Activated CD8-positive, alpha-beta memory T cell treated with anti-CD3 and anti-CD28 coated beads for 24 hours (primary cell): ENCODE results near the gene MAG.

Experiments
- DNase-seq: peaks from one replicate; pipeline ENCODE4 v3.0.0-alpha.2; 2020

The MAG gene

DNA sequence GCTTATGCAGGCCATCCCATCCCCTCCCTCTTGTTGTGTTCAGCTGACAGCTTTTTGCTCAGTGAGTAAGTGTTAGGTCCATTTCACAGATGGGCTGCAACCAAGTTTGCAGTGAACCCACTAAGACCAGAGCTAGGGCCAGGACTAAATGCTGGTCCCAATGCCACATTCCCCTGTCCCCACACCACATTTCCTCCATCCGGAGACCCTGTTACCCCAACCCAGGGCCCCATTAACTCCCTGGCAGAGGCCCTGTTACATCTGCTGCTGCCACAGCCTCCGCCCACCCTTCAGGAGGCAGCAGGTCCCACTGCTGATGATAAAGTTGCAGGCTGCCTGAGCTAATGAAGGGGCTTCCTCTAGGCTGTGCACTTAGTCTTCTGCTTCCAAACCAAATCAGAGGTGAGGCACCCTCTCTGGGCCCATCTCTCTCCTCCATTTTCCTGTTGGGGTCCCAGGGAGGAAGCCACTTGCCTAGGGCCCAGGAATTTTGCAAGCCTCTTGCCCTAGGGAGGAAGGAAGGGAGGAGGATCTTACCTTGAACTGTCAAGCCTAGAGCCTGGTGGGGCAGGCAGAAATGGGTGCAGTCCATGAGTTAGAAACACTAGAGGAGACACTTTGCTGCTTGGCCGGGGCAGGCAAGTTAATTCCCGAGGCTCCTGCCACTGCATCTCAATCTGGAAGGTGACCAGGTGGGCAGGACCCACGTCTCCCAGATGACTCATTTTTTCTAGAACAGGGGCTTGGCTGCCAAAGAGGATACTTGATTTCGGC, 26.6 kb upstream of the MAG start:
- DNase-seq, result peak; percentile 59

DNA sequence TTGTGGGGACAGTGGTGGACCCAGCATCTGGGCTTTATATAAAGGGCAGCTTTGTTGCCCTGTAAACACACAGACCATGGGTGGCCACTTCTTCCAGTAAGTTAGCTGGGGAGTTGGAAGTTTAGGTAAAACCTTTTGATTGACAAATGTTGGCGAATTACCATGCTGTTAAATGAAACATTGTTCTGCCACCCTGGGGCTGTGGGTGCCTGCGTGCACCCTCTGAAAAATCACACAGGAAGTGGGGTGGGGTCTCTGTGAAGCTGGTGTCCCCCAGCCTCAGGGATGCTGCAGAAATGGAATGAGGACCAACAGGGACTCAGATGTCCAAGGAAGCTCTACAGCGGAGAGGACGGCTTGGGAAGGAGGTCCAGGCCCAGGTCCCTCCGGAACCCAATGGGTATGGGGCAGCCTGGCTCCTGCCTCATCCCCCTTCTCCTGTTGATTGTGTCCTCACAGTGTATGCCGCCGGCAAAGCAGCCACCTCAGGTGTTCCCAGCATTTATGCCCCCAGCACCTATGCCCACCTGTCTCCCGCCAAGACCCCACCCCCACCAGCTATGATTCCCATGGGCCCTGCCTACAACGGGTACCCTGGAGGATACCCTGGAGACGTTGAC, 26.0 kb upstream of the MAG start:
- DNase-seq, result peak; percentile 59

DNA sequence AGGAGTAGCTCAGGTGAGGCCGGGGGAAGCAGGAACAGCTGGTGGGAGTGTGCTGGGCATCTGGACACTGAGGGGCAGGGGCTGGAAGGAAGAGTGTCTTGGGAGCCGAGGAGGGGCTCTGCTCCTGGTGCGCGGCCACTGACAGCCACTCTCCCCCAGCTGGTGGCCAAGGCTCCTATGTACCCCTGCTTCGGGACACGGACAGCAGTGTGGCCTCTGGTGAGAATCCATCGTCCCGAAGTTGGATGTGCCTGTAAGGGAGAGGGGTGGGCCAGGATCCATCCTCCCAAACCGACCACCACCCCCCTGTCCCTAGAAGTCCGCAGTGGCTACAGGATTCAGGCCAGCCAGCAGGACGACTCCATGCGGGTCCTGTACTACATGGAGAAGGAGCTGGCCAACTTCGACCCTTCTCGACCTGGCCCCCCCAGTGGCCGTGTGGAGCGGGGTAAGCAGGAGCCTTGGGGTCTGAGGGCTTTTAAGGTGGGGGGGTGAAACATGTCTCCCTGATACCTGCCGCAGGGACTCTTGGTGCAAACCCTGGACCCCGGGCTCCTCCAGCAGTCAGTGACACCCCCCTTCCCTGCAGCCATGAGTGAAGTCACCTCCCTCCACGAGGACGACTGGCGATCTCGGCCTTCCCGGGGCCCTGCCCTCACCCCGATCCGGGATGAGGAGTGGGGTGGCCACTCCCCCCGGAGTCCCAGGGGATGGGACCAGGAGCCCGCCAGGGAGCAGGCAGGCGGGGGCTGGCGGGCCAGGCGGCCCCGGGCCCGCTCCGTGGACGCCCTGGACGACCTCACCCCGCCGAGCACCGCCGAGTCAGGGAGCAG, 25.2 kb upstream of the MAG start:
- DNase-seq, result no peak

DNA sequence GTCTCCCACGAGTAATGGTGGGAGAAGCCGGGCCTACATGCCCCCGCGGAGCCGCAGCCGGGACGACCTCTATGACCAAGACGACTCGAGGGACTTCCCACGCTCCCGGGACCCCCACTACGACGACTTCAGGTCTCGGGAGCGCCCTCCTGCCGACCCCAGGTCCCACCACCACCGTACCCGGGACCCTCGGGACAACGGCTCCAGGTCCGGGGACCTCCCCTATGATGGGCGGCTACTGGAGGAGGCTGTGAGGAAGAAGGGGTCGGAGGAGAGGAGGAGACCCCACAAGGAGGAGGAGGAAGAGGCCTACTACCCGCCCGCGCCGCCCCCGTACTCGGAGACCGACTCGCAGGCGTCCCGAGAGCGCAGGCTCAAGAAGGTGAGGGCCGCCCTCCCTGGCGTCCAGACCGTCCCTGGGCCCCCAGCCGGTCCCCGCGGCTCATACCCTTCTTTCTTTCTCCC, 24.6 kb upstream of the MAG start:
- DNase-seq, result peak; percentile 84

DNA sequence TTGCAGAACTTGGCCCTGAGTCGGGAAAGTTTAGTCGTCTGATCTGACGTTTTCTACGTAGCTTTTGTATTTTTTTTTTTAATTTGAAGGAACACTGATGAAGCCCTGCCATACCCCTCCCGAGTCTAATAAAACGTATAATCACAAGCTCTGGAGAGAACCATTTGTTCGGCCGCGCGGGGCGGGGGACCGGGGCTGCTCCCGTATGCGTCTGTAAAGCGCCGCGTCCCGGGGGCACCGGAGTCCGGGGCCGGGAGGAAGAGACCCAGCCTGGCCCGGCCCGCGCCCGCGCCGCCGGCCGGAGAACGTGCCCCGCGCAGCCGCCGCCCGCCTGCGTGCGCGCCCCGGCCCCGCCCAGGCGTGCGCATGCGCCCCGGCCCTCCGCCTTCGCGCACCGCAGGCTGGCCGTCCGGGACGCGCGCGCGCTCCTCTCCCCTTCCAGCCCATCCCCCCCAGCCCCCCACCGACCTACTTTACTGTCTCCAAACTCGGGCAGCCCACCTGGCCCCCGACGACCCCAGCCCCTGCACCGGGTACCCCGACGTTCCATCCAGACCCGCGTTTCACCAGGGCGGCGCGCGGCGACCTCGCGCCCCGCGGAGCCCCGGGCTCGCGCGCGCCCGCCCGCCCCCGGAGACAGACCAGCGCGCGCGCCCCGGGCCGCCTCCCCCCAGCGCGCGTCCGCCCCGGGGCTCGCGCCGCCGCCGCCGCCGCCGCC, 24.0 kb upstream of the MAG start:
- peak; percentile 89 for DNase-seq

DNA sequence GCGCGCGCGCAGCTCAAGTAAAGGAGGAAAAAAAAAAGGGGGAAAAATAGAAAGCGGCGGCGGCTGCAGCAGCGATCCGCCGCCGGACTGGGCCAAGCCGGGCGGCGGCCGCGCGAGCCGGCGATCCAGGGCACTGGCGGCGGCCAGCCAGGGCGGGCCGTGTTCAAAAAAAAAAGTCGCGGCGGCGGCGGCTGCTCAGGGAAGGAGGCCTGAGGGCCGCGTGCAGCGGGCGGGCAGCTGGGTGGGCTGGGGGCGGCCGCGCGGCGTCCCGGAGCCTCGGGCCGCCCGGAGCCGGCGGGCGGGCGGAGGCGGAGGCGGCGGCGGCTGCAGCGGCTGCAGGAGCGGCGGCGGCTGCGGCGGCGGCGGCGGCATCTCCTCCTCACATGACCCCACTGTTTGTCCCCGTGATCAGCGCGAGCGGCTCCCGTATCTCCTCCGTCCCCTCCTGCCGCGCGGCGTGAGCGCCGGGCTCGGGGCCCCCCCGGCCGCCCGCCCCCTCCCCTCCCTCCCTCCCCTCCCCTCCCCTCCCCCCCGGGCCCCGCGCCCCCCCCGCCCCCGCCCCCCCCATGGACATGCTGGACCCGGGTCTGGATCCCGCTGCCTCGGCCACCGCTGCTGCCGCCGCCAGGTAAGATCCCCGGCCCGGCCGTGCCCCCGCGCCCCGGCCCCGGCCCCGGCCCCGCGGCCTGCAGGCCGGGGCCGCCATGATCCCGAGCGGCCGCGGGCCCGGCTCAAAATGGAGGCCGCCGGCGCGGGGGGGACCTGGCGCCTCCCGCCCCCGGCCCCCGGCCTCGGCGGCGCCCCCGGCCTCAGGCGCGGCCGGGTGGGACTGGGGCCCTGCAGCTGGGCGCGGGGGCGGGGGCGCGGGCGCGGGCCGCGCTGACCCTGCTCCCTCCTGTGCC, 23.2 kb upstream of the MAG start, which contains the start of gene USF2:
Gene USF2, plus strand, starts transcription at position 427 of the 902 bp plus-strand sequence. Its CDS starts 140 bp downstream, at position 567.
- DNase-seq, result peak; percentile 81

DNA sequence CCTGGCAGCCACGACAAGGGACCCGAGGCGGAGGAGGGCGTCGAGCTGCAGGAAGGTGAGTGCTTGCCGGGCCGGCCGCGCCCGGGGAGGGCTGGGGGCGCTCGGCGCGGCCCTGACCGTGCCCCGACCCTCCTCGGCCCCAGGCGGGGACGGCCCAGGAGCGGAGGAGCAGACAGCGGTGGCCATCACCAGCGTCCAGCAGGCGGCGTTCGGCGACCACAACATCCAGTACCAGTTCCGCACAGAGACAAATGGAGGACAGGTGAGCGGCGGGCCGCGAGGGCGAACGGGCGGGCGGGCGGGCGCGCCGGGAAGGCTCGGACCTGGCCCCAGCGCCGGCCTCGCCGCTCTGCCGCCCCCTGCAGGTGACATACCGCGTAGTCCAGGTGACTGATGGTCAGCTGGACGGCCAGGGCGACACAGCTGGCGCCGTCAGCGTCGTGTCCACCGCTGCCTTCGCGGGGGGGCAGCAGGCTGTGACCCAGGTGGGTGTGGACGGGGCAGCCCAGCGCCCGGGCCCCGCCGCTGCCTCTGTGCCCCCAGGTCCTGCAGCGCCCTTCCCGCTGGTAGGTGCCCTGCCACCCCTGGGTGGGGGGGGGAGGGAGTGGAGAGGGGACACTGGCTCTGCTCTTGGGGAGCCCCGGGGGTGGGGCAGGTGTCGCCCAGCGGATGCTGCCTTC, 22.4 kb upstream of the MAG start:
- DNase-seq, result peak; percentile 88

DNA sequence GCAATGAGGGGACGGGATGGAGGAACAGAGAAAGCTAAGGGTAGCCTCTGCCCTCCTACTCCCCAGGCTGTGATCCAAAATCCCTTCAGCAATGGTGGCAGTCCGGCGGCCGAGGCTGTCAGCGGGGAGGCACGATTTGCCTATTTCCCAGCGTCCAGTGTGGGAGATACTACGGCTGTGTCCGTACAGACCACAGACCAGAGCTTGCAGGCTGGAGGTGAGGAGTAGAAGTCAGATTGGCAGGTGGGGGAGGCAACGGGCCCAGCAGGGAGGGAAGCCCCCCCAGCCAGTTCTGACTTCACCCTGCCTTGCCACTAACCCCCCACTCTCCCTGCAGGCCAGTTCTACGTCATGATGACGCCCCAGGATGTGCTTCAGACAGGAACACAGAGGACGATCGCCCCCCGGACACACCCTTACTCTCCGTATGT, 21.6 kb upstream of the MAG start:
- no peak for DNase-seq

DNA sequence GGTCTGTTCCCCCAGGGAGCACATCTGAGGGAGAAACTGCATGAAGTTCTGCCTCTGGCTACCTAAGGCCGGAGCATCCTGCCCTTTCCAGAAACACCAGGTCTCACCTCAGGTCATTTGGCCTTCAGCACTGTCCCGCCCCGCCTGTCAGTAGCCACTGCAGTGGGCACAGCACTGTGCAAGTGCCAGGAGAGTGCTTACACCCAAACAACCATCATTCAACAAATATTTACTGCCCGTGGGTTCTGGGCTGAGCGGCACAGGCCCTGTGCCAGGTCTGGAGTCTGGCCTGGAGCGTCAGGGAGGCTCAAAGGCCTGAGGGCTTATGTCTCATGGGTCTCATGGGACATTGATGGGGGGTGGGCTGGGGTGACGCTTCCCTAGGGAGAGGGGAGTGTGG, 20.4 kb upstream of the MAG start:
- DNase-seq, result no peak

DNA sequence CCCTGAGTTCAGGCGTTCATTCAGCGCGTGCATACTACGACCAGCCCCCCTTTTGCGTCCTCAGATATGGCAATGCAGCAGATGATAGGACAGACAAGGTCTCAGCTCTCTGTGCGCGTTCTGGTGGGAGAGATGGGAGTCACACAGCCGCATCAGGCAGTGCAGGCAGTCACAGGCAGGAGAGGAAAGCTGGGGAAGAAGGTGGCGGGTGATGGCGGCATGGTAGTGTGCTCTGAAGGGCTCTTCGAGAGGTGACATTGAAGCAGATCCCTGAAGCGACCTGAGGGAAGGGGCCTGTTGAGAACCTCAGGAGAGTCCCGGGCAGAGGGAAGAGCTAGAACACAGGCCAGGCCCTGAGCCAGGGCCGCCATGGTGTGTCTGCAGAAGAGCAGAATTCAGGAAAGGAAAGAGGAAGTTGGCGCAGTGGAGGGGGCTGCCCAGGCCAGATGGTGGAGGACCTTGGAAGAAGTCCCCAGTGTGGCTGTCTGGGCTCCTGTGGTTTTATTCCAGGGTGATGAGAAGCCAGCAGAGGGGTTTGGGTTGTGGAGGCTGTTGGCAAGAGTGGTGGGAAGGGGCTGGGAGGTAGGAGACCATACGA, 19.7 kb upstream of the MAG start:
- no peak for DNase-seq

DNA sequence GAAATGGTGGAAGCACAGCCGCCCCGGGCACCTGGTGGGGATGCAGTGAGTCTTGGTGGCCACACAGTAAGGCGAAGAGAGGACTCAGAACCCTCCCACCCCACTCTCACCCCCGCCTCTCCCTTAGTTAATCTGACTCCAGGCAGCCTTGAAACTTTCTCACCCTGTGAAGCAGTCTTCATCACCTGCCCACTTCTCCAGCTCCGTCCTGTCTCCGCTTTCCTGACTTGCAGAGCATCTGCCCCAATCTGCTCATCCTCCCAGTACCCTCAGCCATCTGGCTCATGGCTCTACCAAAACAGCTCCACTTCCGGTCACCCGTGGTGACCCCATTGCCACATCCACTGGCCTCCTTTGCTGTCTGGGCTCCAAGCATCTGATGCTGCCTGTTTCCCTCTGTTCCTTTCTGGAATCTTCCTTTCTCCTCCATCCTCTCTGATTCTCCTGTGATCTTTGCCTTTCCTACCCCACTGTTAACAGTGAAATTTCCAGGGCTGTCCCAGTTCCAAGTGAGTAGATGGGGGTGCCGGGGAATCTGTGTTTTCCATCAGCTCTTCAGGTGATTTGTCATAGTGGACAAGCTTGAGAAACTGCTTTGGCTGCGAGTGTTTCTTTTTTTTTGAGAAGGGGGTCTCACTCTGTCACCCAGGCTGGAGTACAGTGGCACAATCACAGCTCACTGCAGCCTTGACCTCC, 18.9 kb upstream of the MAG start:
- no peak for DNase-seq

DNA sequence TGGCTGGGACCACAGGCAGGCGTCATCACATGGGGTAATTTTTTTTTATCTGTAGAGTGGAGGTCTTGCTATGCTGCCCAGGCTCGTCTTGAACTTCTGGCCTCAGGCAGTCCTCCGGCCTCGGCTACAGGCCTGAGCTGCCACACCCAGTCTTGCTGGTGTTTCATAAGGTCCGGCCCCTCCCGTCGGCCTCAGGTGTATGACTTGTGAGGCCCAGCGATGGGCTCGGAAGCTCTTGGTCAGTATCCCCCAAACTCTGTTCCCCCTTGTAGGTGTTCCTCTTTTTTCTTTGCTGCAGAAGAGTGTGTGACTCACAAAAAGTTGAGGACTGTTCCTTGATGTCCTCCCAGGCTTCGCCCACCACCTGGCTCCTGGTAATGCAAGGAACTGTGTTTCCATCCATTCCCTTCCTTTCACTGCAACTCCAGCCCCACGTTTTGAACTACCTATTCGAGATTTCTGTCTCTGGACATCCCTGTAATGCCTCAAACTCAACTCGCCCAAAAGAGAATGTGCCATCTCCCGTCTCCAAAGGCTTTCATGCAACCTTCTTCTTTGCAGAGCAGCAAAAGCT, 18.2 kb upstream of the MAG start:
- DNase-seq, result no peak

DNA sequence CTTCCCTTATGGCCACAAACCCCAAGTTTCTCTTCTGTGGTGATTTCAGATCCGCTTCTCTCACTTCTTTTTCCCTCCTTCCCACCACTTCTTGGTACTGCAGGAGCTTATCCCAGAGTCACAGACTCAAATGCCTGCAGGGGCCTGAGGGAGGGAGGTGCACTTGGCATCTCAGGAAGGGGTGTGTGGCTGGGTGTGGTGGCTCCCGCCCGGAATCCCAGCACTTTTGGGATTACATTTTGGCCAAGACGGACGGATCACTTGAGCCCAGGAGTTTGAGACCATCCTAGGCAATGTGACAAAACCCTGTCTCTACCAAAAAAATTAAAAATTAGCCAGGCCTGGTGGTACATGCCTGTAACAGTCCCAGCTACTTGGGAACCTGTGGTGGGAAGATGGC, 17.6 kb upstream of the MAG start:
- DNase-seq, result no peak

DNA sequence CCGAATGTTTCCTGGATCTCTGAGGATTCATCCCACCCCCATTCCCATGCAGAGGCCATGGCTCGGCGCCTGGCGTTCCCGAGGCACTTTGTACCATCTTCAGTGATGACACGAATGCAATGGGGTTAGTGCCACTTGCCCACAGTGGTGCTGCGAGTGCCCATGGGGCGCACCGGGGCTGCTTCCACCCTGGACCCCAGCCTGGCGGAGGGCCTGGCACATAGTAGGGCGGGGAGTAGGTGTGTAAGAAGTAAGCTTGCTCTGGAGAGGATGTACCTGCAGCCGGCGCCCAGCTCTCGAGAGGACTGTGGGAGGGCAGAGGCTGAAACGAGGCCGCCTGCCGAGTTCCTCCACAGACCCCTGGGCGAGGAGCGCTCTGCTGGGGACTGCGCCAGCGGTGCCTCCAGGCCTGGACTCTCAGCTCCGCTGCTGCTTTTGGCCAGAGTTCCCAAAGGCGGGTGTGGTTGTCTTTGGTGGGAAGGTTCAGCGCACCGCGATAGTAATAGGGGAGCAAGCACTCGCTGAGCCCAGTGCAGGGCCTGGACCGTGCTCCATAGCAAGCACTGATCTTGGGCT, 15.2 kb upstream of the MAG start:
- DNase-seq, result no peak

DNA sequence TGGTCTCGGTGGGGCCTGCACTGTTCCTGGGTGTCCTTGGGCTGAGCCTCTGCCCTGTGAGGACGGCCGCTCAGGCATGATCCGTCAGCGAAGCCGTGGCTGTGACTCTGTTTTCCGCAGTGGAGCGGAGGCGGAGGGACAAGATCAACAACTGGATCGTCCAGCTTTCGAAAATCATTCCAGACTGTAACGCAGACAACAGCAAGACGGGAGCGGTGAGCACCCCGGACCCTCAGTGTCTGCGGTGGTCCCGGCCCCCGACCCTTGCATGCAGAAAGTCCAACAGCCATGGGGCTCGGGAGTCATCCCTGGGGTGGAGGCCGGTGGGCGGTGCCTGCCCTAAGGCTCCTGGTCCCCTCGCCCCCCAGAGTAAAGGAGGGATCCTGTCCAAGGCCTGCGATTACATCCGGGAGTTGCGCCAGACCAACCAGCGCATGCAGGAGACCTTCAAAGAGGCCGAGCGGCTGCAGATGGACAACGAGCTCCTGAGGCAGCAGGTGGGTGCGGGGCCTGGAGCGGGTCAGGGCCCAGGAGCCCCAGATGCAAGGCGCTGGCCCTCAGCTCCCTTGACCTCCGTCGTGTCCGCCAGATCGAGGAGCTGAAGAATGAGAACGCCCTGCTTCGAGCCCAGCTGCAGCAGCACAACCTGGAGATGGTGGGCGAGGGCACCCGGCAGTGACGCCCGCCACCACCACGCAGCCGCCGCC, 13.2 kb upstream of the MAG start:
- DNase-seq, result no peak

DNA sequence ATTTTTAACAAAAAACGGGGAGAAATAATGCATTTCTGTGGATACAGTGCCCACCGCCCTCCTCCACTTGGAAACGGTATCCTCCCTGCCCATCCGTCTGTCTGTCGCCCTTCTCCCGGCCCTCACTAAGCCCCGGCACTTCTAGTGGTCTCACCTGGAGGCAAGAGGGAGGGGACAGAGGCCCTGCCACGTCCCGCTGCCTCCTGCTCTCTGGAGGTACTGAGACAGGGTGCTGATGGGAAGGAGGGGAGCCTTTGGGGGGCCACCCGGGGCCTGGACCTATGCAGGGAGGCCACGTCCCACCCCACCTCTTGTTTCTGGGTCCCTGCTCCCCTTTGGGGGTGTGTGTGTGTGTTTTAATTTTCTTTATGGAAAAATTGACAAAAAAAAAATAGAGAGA, 12.6 kb upstream of the MAG start:
- no peak for DNase-seq

DNA sequence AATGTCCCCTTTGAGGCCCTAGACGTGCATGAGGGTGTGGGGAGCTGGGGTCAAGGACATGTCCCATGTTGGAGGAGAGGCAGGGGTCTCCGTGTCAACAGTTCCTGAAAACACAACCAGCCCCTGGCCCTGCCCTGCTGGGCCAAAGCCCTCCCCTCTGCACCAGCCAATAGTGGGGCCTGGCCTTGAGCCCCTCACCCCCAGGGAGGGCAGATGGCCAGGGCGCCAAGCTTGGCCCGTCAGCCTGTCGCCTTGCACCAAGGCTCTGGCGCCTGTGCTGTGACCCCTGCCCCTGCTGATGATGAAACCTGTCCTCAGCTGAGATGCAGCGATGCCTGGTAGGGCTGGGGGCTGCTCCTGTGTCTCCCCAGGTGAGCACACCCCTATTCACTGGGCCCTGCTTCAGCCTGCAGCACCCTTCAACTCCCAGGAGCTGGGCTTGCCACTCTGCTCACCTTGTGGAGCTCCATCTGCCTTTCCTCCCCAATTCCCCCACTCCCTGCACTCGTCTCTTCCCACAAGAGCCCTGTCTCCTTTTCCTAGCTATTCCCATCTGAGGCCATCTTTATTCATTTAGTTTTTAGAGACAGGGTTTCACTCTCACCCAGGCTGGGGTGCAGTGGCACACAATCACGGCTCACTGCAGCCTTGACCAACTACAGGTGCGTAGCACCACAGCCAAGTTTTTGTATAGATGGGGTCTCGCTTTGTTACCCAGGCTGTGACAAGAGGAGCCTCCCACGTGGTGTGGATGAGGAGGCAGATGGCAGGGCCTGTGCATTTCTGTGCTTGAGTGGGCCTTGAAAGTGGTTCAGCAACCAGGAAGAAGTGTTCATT, 11.8 kb upstream of the MAG start:
- DNase-seq, result no peak

DNA sequence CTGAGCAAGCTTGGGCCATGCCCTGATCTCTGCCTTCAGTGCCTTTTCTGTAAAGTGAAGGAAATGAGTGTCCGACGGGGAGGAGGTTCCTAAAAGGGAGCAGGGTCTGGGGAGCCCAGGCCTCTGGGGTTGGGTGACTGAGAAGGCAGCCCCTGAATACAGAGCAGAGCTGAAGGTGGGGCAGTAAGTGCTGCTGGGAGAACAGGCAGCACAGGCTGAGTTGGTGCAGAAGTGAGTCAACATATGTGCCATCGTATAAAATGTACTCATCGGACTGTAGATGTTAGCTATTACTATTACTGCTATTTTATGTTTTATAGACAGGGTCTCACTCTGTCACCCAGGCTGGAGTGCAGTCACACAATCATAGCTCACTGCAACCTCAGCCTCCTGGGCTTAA, 10.7 kb upstream of the MAG start:
- no peak for DNase-seq
